Effector memory CD8-positive, alpha-beta T cell (primary cell): ENCODE measurements around the gene SYNM.

ENCODE experiments used
- ATAC-seq: fragments of 150-1000 bp; cut with Tn5 transposase; replicated peaks from 2 replicates; pipeline ENCODE4 v1.10.0; 2021; ENCODE audit warnings: mild to moderate bottlenecking, moderate library complexity
- DNase-seq, 3 experiments: peaks; one replicate each; pipeline ENCODE4 v3.0.0; 2021
- H3K27ac Mint-ChIP-seq, 2 donors: one replicate each; pipeline ENCODE4 v1.8.0; 2022; ENCODE audit warnings: mild to moderate bottlenecking in 2 of 2, mixed read lengths in 2 of 2, moderate library complexity in 2 of 2
- H3K27me3 Mint-ChIP-seq, 2 donors: one replicate each; pipeline ENCODE4 v1.8.0; 2022; ENCODE audit warnings: mixed read lengths in 2 of 2
- H3K36me3 Mint-ChIP-seq: one replicate; pipeline ENCODE4 v1.8.0; 2022; ENCODE audit warnings: mild to moderate bottlenecking, moderate library complexity, mixed read lengths; ENCODE audit not compliant: insufficient read depth
- H3K4me1 Mint-ChIP-seq, 2 donors: one replicate each; pipeline ENCODE4 v1.8.0; 2022; ENCODE audit warnings: low read depth in 2 of 2, mixed read lengths in 2 of 2
- H3K4me3 Mint-ChIP-seq, 2 donors: one replicate each; pipeline ENCODE4 v1.8.0; 2022; ENCODE audit warnings: mild to moderate bottlenecking in 2 of 2, mixed read lengths in 2 of 2, moderate library complexity in 2 of 2
- H3K9me3 Mint-ChIP-seq, 2 donors: one replicate each; pipeline ENCODE4 v1.8.0; 2022; ENCODE audit warnings: mixed read lengths in 2 of 2

The SYNM gene

GRCh38 chr15:99170476-99171065, 65.7 kb downstream of the SYNM start:
- no peak overlapping the region for H3K4me3 Mint-ChIP-seq
- H3K36me3 Mint-ChIP-seq: no peaks in the 10 kb centered on the region
- no peaks in the 10 kb centered on the region for H3K4me1 Mint-ChIP-seq
- peaks cover 8 to 9% of the 10 kb centered on the region in 2 donors for H3K27me3 Mint-ChIP-seq
- DNase-seq: no peak
- no peaks in the 10 kb centered on the region for H3K9me3 Mint-ChIP-seq
- no peak for ATAC-seq
- H3K27ac Mint-ChIP-seq: no peak overlapping the region

- H3K27ac Mint-ChIP-seq: no peak overlapping the region
Measured at GRCh38 chr15:99172171-99172570, 67.3 kb downstream of the SYNM start.

GRCh38 chr15:99172989-99173388, 68.1 kb downstream of the SYNM start:
- Mint-ChIP-seq H3K4me1 (no peaks in the 10 kb centered on the region), H3K4me3 (no peak overlapping the region), H3K27me3 (peaks cover 8 to 9% of the 10 kb centered on the region in 2 donors), H3K9me3 (no peaks in the 10 kb centered on the region), H3K27ac (no peak overlapping the region), H3K36me3 (no peaks in the 10 kb centered on the region)
- ATAC-seq (no peak), DNase-seq (no peak)

More at GRCh38 chr15:99172171-99172570, 67.3 kb downstream of the SYNM start:
- no peaks in the 10 kb centered on the region for H3K9me3 Mint-ChIP-seq
- H3K27me3 Mint-ChIP-seq: peaks cover 8 to 9% of the 10 kb centered on the region in 2 donors
- no peaks in the 10 kb centered on the region for H3K36me3 Mint-ChIP-seq
- no peak for ATAC-seq
- no peak for DNase-seq
- no peak overlapping the region for H3K4me3 Mint-ChIP-seq
- H3K4me1 Mint-ChIP-seq: no peaks in the 10 kb centered on the region

GRCh38 chr15:99174567-99175395, 69.9 kb downstream of the SYNM start:
- ATAC-seq (no peak), DNase-seq (no peak)
- no peaks in the 10 kb centered on the region for H3K36me3 Mint-ChIP-seq
- no peaks in the 10 kb centered on the region for H3K4me1 Mint-ChIP-seq
- peaks cover 8 to 9% of the 10 kb centered on the region in 2 donors for H3K27me3 Mint-ChIP-seq
- H3K27ac Mint-ChIP-seq: no peak overlapping the region
- H3K9me3 Mint-ChIP-seq: no peaks in the 10 kb centered on the region
- H3K4me3 Mint-ChIP-seq: no peak overlapping the region

GRCh38 chr15:99176757-99177156, 71.9 kb downstream of the SYNM start:
- DNase-seq (no peak), ATAC-seq (no peak)
- Mint-ChIP-seq H3K4me1 (no peaks in the 10 kb centered on the region), H3K9me3 (no peaks in the 10 kb centered on the region), H3K27me3 (peaks cover 8 to 9% of the 10 kb centered on the region in 2 donors), H3K36me3 (no peaks in the 10 kb centered on the region), H3K4me3 (no peak overlapping the region), H3K27ac (no peak overlapping the region)

- Mint-ChIP-seq H3K4me1 (no peaks in the 10 kb centered on the region), H3K9me3 (no peaks in the 10 kb centered on the region), H3K4me3 (no peak overlapping the region), H3K27ac (no peak overlapping the region), H3K36me3 (no peaks in the 10 kb centered on the region), H3K27me3 (peaks cover 8 to 9% of the 10 kb centered on the region in 2 donors)
- no peak for DNase-seq
- no peak for ATAC-seq
Measured at GRCh38 chr15:99177679-99178078, 72.8 kb downstream of the SYNM start.

GRCh38 chr15:99180086-99180963, 75.4 kb downstream of the SYNM start:
- Mint-ChIP-seq H3K4me3 (no peak overlapping the region), H3K27ac (no peak overlapping the region), H3K36me3 (no peaks in the 10 kb centered on the region), H3K27me3 (no peaks in the 10 kb centered on the region), H3K9me3 (no peaks in the 10 kb centered on the region), H3K4me1 (no peaks in the 10 kb centered on the region)
- ATAC-seq: no peak
- no peak for DNase-seq

GRCh38 chr15:99180964-99181306, 76.1 kb downstream of the SYNM start:
- no peak for ATAC-seq
- no peaks in the 10 kb centered on the region for H3K27me3 Mint-ChIP-seq
- H3K36me3 Mint-ChIP-seq: no peaks in the 10 kb centered on the region
- no peaks in the 10 kb centered on the region for H3K9me3 Mint-ChIP-seq
- DNase-seq: no peak
- H3K4me3 Mint-ChIP-seq: no peak overlapping the region
- H3K27ac Mint-ChIP-seq: no peak overlapping the region
- H3K4me1 Mint-ChIP-seq: no peaks in the 10 kb centered on the region

- Mint-ChIP-seq H3K36me3 (no peaks in the 10 kb centered on the region), H3K4me3 (no peak overlapping the region), H3K27ac (no peak overlapping the region), H3K9me3 (no peaks in the 10 kb centered on the region), H3K27me3 (no peaks in the 10 kb centered on the region), H3K4me1 (no peaks in the 10 kb centered on the region)
- no peak for DNase-seq
- ATAC-seq: no peak
Measured at GRCh38 chr15:99181545-99181971, 76.7 kb downstream of the SYNM start.

GRCh38 chr15:99182791-99183190, 77.9 kb downstream of the SYNM start:
- no peak overlapping the region for H3K27ac Mint-ChIP-seq
- no peak for DNase-seq
- H3K36me3 Mint-ChIP-seq: no peaks in the 10 kb centered on the region
- peaks cover 0 to under 1% of the 10 kb centered on the region in 2 donors for H3K27me3 Mint-ChIP-seq
- no peaks in the 10 kb centered on the region for H3K4me1 Mint-ChIP-seq
- ATAC-seq: no peak
- H3K9me3 Mint-ChIP-seq: no peaks in the 10 kb centered on the region
- no peak overlapping the region for H3K4me3 Mint-ChIP-seq
